H1 (cell line): ENCODE data around the gene RAB11A. TPM values are rescaled to one million over a fixed set of nuclear protein-coding genes. Genes with fewer than 3 reads are reported as not detected.

Experiments used
- CTCF ChIA-PET: fragments of 300-600 bp; sonication (Branson Sonifier 250); formaldehyde crosslinking; loops from one replicate; lab custom pipeline; 2021; ENCODE audit not compliant: partially characterized antibody; lab: Charles Lee
- POLR2A ChIA-PET: fragments of 300-600 bp; sonication (Branson Sonifier 250); formaldehyde crosslinking; loops from one replicate; lab custom pipeline; 2021; ENCODE audit warnings: inconsistent platforms; ENCODE audit not compliant: partially characterized antibody; lab: Charles Lee
- DNase-seq, 2 experiments: peaks; one replicate each; pipeline versions ENCODE4 v3.0.0 to v3.0.0-alpha.2; 2010 to 2022; ENCODE audit warnings: low spot score in 2 of 2, low read depth in 1 of 2, mixed read lengths in 1 of 2
- FAIRE-seq: peaks from 2 replicates; lab custom pipeline; 2011; peaks lifted over from hg19 to GRCh38; lab: Jason Lieb, UNC
- H2AFZ ChIP-seq: 2 replicates; pipeline ENCODE4 v1.8.1; 2012; ENCODE audit warnings: low read length, inconsistent platforms
- H2AK5ac ChIP-seq: 2 replicates; pipeline ENCODE4 v1.6.1; 2013; ENCODE audit warnings: low read depth, low read length
- H2BK120ac ChIP-seq: replicated peaks from 2 replicates; pipeline ENCODE3; 2013; ENCODE audit warnings: low read depth, low read length, inconsistent platforms
- H2BK12ac ChIP-seq: 2 replicates; pipeline ENCODE4 v1.6.1; 2013; ENCODE audit warnings: low read depth, low read length
- H2BK15ac ChIP-seq: 2 replicates; pipeline ENCODE4 v1.6.1; 2013; ENCODE audit warnings: low read length
- H2BK20ac ChIP-seq: 2 replicates; pipeline ENCODE4 v1.6.1; 2013; ENCODE audit warnings: low read length
- H2BK5ac ChIP-seq: 2 replicates; pipeline ENCODE4 v1.6.1; 2013; ENCODE audit warnings: low read depth, low read length
- H3K14ac ChIP-seq: 2 replicates; pipeline ENCODE4 v1.6.1; 2013; ENCODE audit warnings: inconsistent platforms; ENCODE audit not compliant: insufficient read length
- H3K18ac ChIP-seq: 2 replicates; pipeline ENCODE4 v1.6.1; 2013; ENCODE audit warnings: low read length; ENCODE audit errors: extremely low read depth
- H3K23ac ChIP-seq: 2 replicates; pipeline ENCODE4 v1.6.1; 2013; ENCODE audit warnings: inconsistent platforms; ENCODE audit not compliant: insufficient read length
- H3K23me2 ChIP-seq: 2 replicates; pipeline ENCODE4 v1.6.1; 2013; ENCODE audit warnings: low read depth, low read length
- H3K27ac ChIP-seq: 2 replicates; pipeline ENCODE4 v1.6.1; 2011; ENCODE audit warnings: low read depth, low read length, inconsistent platforms
- H3K27me3 ChIP-seq, 4 experiments: replicated peaks in 1 of 4; 1 replicate in 1 of 4; 2 replicates in 3 of 4; pipeline versions ENCODE4 v1.6.1 to v1.8.1; 2011 to 2013; ENCODE audit warnings: low read length in 3 of 4, mild to moderate bottlenecking in 3 of 4, inconsistent platforms in 2 of 4, mixed read lengths in 2 of 4, moderate library complexity in 1 of 4; ENCODE audit not compliant: control insufficient read depth in 3 of 4, insufficient read depth in 3 of 4; ENCODE audit errors: extremely low read depth in 1 of 4
- H3K36me3 ChIP-seq, 4 experiments: 2 replicates each; pipeline versions ENCODE4 v1.6.1 to v1.8.1; 2011 to 2013; ENCODE audit warnings: mild to moderate bottlenecking in 4 of 4, low read length in 3 of 4, moderate library complexity in 2 of 4, control low read depth in 1 of 4, inconsistent platforms in 1 of 4; ENCODE audit not compliant: insufficient read depth in 4 of 4, control insufficient read depth in 2 of 4
- H3K4ac ChIP-seq: replicated peaks from 2 replicates; pipeline ENCODE3; 2013; ENCODE audit warnings: low read length, low read depth, mixed read lengths, inconsistent platforms; ENCODE audit not compliant: insufficient read length
- H3K4me1 ChIP-seq, 4 experiments: replicated peaks in 1 of 4; 1 replicate in 1 of 4; 2 replicates in 3 of 4; pipeline versions ENCODE4 v1.6.1 to v1.8.1; 2011 to 2013; ENCODE audit warnings: low read length in 3 of 4, inconsistent platforms in 2 of 4, mixed read lengths in 1 of 4; ENCODE audit not compliant: insufficient read depth in 4 of 4, control insufficient read depth in 3 of 4
- H3K4me2 ChIP-seq, 2 experiments: 2 replicates each; pipeline versions ENCODE4 v1.6.1 to v1.8.1; 2011 to 2013; ENCODE audit warnings: low read depth in 2 of 2, low read length in 2 of 2, control low read depth in 1 of 2, inconsistent platforms in 1 of 2, mild to moderate bottlenecking in 1 of 2; ENCODE audit not compliant: insufficient read depth in 1 of 2
- H3K4me3 ChIP-seq, 4 experiments: fragments of 200-600, 300-600 bp in 1 of 4; sonication (generic), shearing (Covaris generic), sonication (Bioruptor Twin) in 1 of 4; 2 replicates each; pipeline versions ENCODE4 v1.5.1 to v1.8.1; 2011 to 2016; ENCODE audit warnings: low read length in 4 of 4, low read depth in 3 of 4, control low read depth in 2 of 4, inconsistent platforms in 2 of 4, mild to moderate bottlenecking in 2 of 4, mixed read lengths in 1 of 4, moderate library complexity in 1 of 4; ENCODE audit not compliant: insufficient read depth in 2 of 4; ENCODE audit errors: extremely low read depth in 1 of 4
- H3K56ac ChIP-seq: replicated peaks from 2 replicates; pipeline ENCODE3; 2013; ENCODE audit warnings: low read depth, mild to moderate bottlenecking, mixed read lengths, low read length, inconsistent platforms; ENCODE audit not compliant: insufficient read length
- H3K79me1 ChIP-seq: 2 replicates; pipeline ENCODE4 v1.6.1; 2013; ENCODE audit warnings: low read depth, low read length, control low read depth
- H3K79me2 ChIP-seq, 2 experiments: 2 replicates each; pipeline versions ENCODE4 v1.6.1 to v1.8.1; 2012 to 2013; ENCODE audit warnings: low read length in 2 of 2, mild to moderate bottlenecking in 2 of 2, inconsistent platforms in 1 of 2; ENCODE audit not compliant: insufficient read depth in 2 of 2, control insufficient read depth in 1 of 2
- H3K9ac ChIP-seq, 4 experiments: replicated peaks in 1 of 4; 1 replicate in 1 of 4; 2 replicates in 3 of 4; pipeline versions ENCODE4 v1.6.1 to v1.8.1; 2011 to 2013; ENCODE audit warnings: low read depth in 3 of 4, low read length in 3 of 4, control low read depth in 2 of 4, mild to moderate bottlenecking in 2 of 4, moderate library complexity in 2 of 4, inconsistent platforms in 1 of 4; ENCODE audit errors: extremely low read depth in 1 of 4
- H3K9me3 ChIP-seq, 2 experiments: 2 replicates each; pipeline versions ENCODE4 v1.6.1 to v1.8.1; 2012 to 2013; ENCODE audit warnings: mild to moderate bottlenecking in 2 of 2, moderate library complexity in 2 of 2, control low read depth in 1 of 2, inconsistent platforms in 1 of 2, low read depth in 1 of 2, low read length in 1 of 2, mixed read lengths in 1 of 2; ENCODE audit not compliant: insufficient read depth in 2 of 2
- H4K20me1 ChIP-seq, 2 experiments: replicated peaks in 1 of 2; 2 replicates each; pipeline versions ENCODE3 to v1.8.1; 2011 to 2013; ENCODE audit warnings: inconsistent platforms in 2 of 2, low read length in 2 of 2, mild to moderate bottlenecking in 1 of 2; ENCODE audit not compliant: insufficient read depth in 2 of 2, control insufficient read depth in 1 of 2
- H4K5ac ChIP-seq: 2 replicates; pipeline ENCODE4 v1.6.1; 2013; ENCODE audit warnings: low read length, low read depth, mixed read lengths, inconsistent platforms; ENCODE audit not compliant: insufficient read length
- H4K8ac ChIP-seq: 2 replicates; pipeline ENCODE4 v1.8.0; 2013; ENCODE audit warnings: mild to moderate bottlenecking, moderate library complexity, low read length, inconsistent platforms; ENCODE audit not compliant: insufficient read depth; ENCODE audit errors: extremely low read depth
- H4K91ac ChIP-seq: replicated peaks from 2 replicates; pipeline ENCODE3; 2013; ENCODE audit warnings: low read length, mixed read lengths, inconsistent platforms; ENCODE audit not compliant: insufficient read length
- ATF2 ChIP-seq: IDR thresholded peaks from 2 replicates; pipeline ENCODE4 v1.6.1; 2012; ENCODE audit warnings: low read length, inconsistent platforms
- CREB1 ChIP-seq: IDR thresholded peaks from 2 replicates; pipeline ENCODE4 v1.6.1; 2012; ENCODE audit warnings: inconsistent platforms
- EZH2 ChIP-seq: fragments of 200-600 bp; sonication (generic); IDR thresholded peaks from 2 replicates; pipeline ENCODE4 v1.7.1; 2012; ENCODE audit warnings: low read depth, mild to moderate bottlenecking, moderate library complexity, low read length, inconsistent platforms; ENCODE audit not compliant: severe bottlenecking
- JUN ChIP-seq: IDR thresholded peaks from 2 replicates; pipeline ENCODE4 v1.6.1; 2011; ENCODE audit warnings: low read depth, mild to moderate bottlenecking, improper control_type of control experiment, low read length
- RAD21 ChIP-seq, 2 experiments: IDR thresholded peaks in 1 of 2; conservative IDR thresholded peaks in 1 of 2; 2 replicates each; pipeline ENCODE4 v1.6.1; 2011; ENCODE audit warnings: low read depth in 2 of 2, low read length in 2 of 2, improper control_type of control experiment in 1 of 2, inconsistent platforms in 1 of 2, mild to moderate bottlenecking in 1 of 2, moderate library complexity in 1 of 2
- SP1 ChIP-seq: IDR thresholded peaks from 2 replicates; pipeline ENCODE4 v1.6.1; 2011; ENCODE audit warnings: low read depth, low read length
- TAF1 ChIP-seq: IDR thresholded peaks from 2 replicates; pipeline ENCODE4 v1.6.1; 2011; ENCODE audit warnings: mild to moderate bottlenecking, low read depth, low read length
- USF2 ChIP-seq: IDR thresholded peaks from 2 replicates; pipeline ENCODE4 v1.6.1; 2011; ENCODE audit warnings: low read length, improper control_type of control experiment
- YY1 ChIP-seq: IDR thresholded peaks from 2 replicates; pipeline ENCODE4 v1.6.1; 2011; ENCODE audit warnings: low read depth, mild to moderate bottlenecking, low read length
- WGBS, 2 experiments: shearing (Covaris generic) in 1 of 2; methylation state at CpG; one replicate each; pipeline versions ENCODE4 v1.1.6 to v1.1.7; 2013 to 2015; ENCODE audit warnings: low lambda C conversion rate in 2 of 2, mixed read lengths in 2 of 2, inconsistent platforms in 1 of 2, low coverage in 1 of 2, missing lambda C conversion rate in 1 of 2; ENCODE audit not compliant: insufficient replicate concordance in 2 of 2, insufficient coverage in 1 of 2, insufficient read length in 1 of 2; ENCODE audit errors: extremely low coverage in 1 of 2, missing lambda C conversion rate in 1 of 2; 5-methylcytosine and 5-hydroxymethylcytosine counted together
- polyA plus RNA-seq, 7 experiments: library from polyadenylated mRNA; depleted of rRNA in 3 of 7; stranded (reverse) in 5 of 7; unstranded in 2 of 7; fragments of >200 nt in 5 of 7; fragments of 200-250 nt in 2 of 7; gene quantifications; 1 replicate in 5 of 7; 2 replicates in 1 of 7; 4 replicates in 1 of 7; pipeline versions ENCODE4 v1.2.1 to v1.2.3, GENCODE V29; 2011 to 2013; ENCODE audit warnings: missing spikeins in 2 of 7, mixed read lengths in 2 of 7
- total RNA-seq: library from RNA; stranded (reverse); fragmentation: NEBNext Ultra II Directional; extraction: Animal tissue kit (Norgen Biotek cat#: 25700); gene quantifications from 2 replicates; pipeline ENCODE4 v1.2.1, GENCODE V29; 2021

RAB11A gene
- total and polyA plus RNA-seq, 2 of the 8 experiments (the other 6 are each of a cell fraction or from before 2014, with no cell fraction given), result 211 to 254 TPM

- no peaks in the 10 kb centered on the region for H3K9me3 ChIP-seq
- H4K8ac ChIP-seq, result no peak overlapping the region
- H2BK5ac ChIP-seq, result no peak overlapping the region
- H3K23ac ChIP-seq, result no peak overlapping the region
- no peak overlapping the region for H4K91ac ChIP-seq
- H3K4me1 ChIP-seq, result peaks cover 0 to 6% (median 2%) of the 10 kb centered on the region in 4 experiments; a peak in 4 of 7 replicates
- H3K36me3 ChIP-seq, result no peaks in the 10 kb centered on the region
- H3K56ac ChIP-seq, result no peak overlapping the region
- FAIRE-seq (peak; percentile 97), DNase-seq (peak in 1 of 2 experiments; percentile 70)
- CTCF ChIA-PET, result interaction anchor here (0.6 to 4.0 kb wide), 27 partner anchors 8 to 245 kb away, joined by 3 to 43 read pairs (median 3); partner anchors contain the start of genes RAB11A and SLC24A1
- H3K9ac ChIP-seq, result no peak overlapping the region
- no peak overlapping the region for H2BK12ac ChIP-seq
- H3K4me3 ChIP-seq, result no peak overlapping the region
- H3K27ac ChIP-seq, result no peak overlapping the region
- no peaks in the 10 kb centered on the region for H4K20me1 ChIP-seq
- no peak overlapping the region for H3K18ac ChIP-seq
- H3K4ac ChIP-seq, result no peak overlapping the region
- no peak overlapping the region for H3K4me2 ChIP-seq
- no peak overlapping the region for H2AK5ac ChIP-seq
- no peak overlapping the region for H3K14ac ChIP-seq
- no peaks in the 10 kb centered on the region for H3K23me2 ChIP-seq
- H2BK120ac ChIP-seq, result no peak overlapping the region
- 62% methylated on average over 7 of the region's 7 CpGs; no CpG with 5 or more reads in 1 of the 2 experiments for WGBS, 2 experiments
- H3K79me2 ChIP-seq, result no peaks in the 10 kb centered on the region
- H2BK15ac ChIP-seq, result no peak overlapping the region
- H3K27me3 ChIP-seq, result no peaks in the 10 kb centered on the region
- H2AFZ ChIP-seq, result peak overlapping the region; percentile 59; the same call in 1 of the 2 replicates
- no peak overlapping the region for H2BK20ac ChIP-seq
- H4K5ac ChIP-seq, result no peak overlapping the region
- H3K79me1 ChIP-seq, result no peaks in the 10 kb centered on the region
- POLR2A ChIA-PET, result interaction anchor here (0.6 to 1.5 kb wide), 4 partner anchors 9 to 213 kb away, joined by 3 to 5 read pairs (median 3); partner anchors contain the start of genes INTS14 and RAB11A
- TF ChIP-seq ATF2 (no peak), TAF1 (no peak), SP1 (no peak), EZH2 (no peak), JUN (no peak), USF2 (no peak), YY1 (0 out of 2 replicates have a peak, but pooled peaks have one; percentile 37), RAD21 (IDR thresholded peaks at IDR 0.05 in 1 of 2, conservative IDR thresholded peaks at IDR 0.05 in 1 of 2; ENCODE audit: low read depth in 2 of 2, low read length in 2 of 2) (peak; percentile 59 to 74), CREB1 (no peak)
These were observed 45.1 kb upstream of the RAB11A start for GRCh38 chr15:65824031-65824743.
